HG03175 (cell line): ENCODE results near the gene CLDN3.
A peak's percentile ranks its signal among the peaks of the same experiment; 100 is the strongest.
"Not testable (repeated sequence)": the region's sequence is repeated elsewhere in the genome, so short reads cannot be mapped to it uniquely, and the experiment has no call there.

Experiments
- ATAC-seq: cut with Tn5 transposase; IDR thresholded peaks from one replicate; pipeline ENCODE4 v1.9.1; 2021; ENCODE audit warnings: mild to moderate bottlenecking, moderate library complexity; ENCODE audit not compliant: unreplicated experiment

The CLDN3 gene

GRCh38 chr7:73738220-73738611, 31.9 kb downstream of the CLDN3 start:
- ATAC-seq = peak; percentile 13

GRCh38 chr7:73737491-73738219, 32.4 kb downstream of the CLDN3 start:
- no peak for ATAC-seq

GRCh38 chr7:73736885-73737284, 33.2 kb downstream of the CLDN3 start:
- no peak for ATAC-seq

GRCh38 chr7:73735528-73735905, 34.6 kb downstream of the CLDN3 start:
- no peak for ATAC-seq

GRCh38 chr7:73734619-73735527, 35.2 kb downstream of the CLDN3 start:
- ATAC-seq = peak; percentile 42

GRCh38 chr7:73732397-73732796, 37.7 kb downstream of the CLDN3 start:
- no peak for ATAC-seq

- ATAC-seq = no peak
These were observed 39.6 kb downstream of the CLDN3 start for GRCh38 chr7:73730485-73730884.

- ATAC-seq = no peak
These were observed 41.5 kb downstream of the CLDN3 start for GRCh38 chr7:73728551-73728950.

GRCh38 chr7:73727952-73728351, 42.1 kb downstream of the CLDN3 start:
- no peak for ATAC-seq

GRCh38 chr7:73726083-73726466, 44.0 kb downstream of the CLDN3 start:
- peak; percentile 16 for ATAC-seq

- no peak for ATAC-seq
These were observed 46.3 kb downstream of the CLDN3 start for GRCh38 chr7:73723813-73724212.

GRCh38 chr7:73722785-73723184, 47.3 kb downstream of the CLDN3 start:
- no peak for ATAC-seq

GRCh38 chr7:73722182-73722581, 47.9 kb downstream of the CLDN3 start:
- not testable (repeated sequence) for ATAC-seq

GRCh38 chr7:73721377-73721817, 48.7 kb downstream of the CLDN3 start:
- no peak for ATAC-seq

- not testable (repeated sequence) for ATAC-seq
These were observed 49.6 kb downstream of the CLDN3 start for GRCh38 chr7:73720443-73720842.

GRCh38 chr7:73719806-73720169, 50.3 kb downstream of the CLDN3 start:
- peak; percentile 16 for ATAC-seq
